ENCODE data around the gene FOSL1. TPM values are rescaled to one million over a fixed set of nuclear protein-coding genes. Genes with fewer than 3 reads are reported as not detected.

The FOSL1 gene
- total RNA-seq, 2 experiments from 2014 or later = 0.88 TPM; not detected in 1

GRCh38 chr11:65915821-65916251 is 15.6 kb upstream of the FOSL1 start:
- POLR2A ChIA-PET = interaction anchor here (1.0 kb wide), 1 partner anchor 28 kb away, joined by 6 read pairs; the partner anchor contains the start of gene FIBP
- CTCF ChIA-PET (ENCODE audit: unreplicated experiment) = no interaction called here
- no TSS peak for BruUV-seq (replicated peaks)

GRCh38 chr11:65915101-65915820 is 15.1 kb upstream of the FOSL1 start:
- POLR2A ChIA-PET = interaction anchor here (1.0 kb wide), 1 partner anchor 27 kb away, joined by 6 read pairs; the partner anchor contains the start of gene FIBP
- intact Hi-C loops (cut with micrococcal nuclease; ENCODE audit: unreplicated experiment) = no loop called here

More at GRCh38 chr11:65915821-65916251, 15.6 kb upstream of the FOSL1 start:
- no peak for TF ChIP-seq EZH2phosphoT487 (IDR thresholded peaks at IDR 0.05; ENCODE audit: borderline replicate concordance, low read depth, low read length)
- no peak for TF ChIP-seq CTCF (conservative IDR thresholded peaks at IDR 0.05; ENCODE audit: low read length)
- Histone ChIP-seq H3K4me1 (ENCODE audit: insufficient read depth, low read length, poor library complexity, severe bottlenecking) (peaks cover 21% of the 10 kb centered on the region), H3K9me3 (ENCODE audit: low read length) (no peaks in the 10 kb centered on the region), H3K4me2 (ENCODE audit: low read length) (no peak overlapping the region), H4K20me1 (ENCODE audit: insufficient read depth, low read length) (no peaks in the 10 kb centered on the region), H3K4me3 (ENCODE audit: low read depth, low read length, poor library complexity, severe bottlenecking) (no peak overlapping the region), H3K27ac (ENCODE audit: low read depth, low read length, poor library complexity, severe bottlenecking) (no peak overlapping the region), H3K79me2 (ENCODE audit: insufficient read depth, low read depth, low read length) (peaks cover 11% of the 10 kb centered on the region; the same call in 1 of the 2 replicates), H3K36me3 (ENCODE audit: insufficient read depth, low read length) (no peaks in the 10 kb centered on the region), H2AFZ (ENCODE audit: low read length) (no peak overlapping the region), H3K9me2 (ENCODE audit: insufficient read depth, low read length) (no peaks in the 10 kb centered on the region)
- intact Hi-C loops (cut with micrococcal nuclease; ENCODE audit: unreplicated experiment) = no loop called here
- DNase-seq (ENCODE audit: low spot score) = no peak

More at GRCh38 chr11:65915101-65915820, 15.1 kb upstream of the FOSL1 start:
- peaks cover 15% of the 10 kb centered on the region for H3K4me1 ChIP-seq (ENCODE audit: insufficient read depth, low read length, poor library complexity, severe bottlenecking)
- no peak overlapping the region for H3K4me3 ChIP-seq (ENCODE audit: low read depth, low read length, poor library complexity, severe bottlenecking)
- no peaks in the 10 kb centered on the region for H3K9me2 ChIP-seq (ENCODE audit: insufficient read depth, low read length)
- CTCF ChIA-PET (ENCODE audit: unreplicated experiment) = no interaction called here
- no peaks in the 10 kb centered on the region for H4K20me1 ChIP-seq (ENCODE audit: insufficient read depth, low read length)
- no peak for DNase-seq (ENCODE audit: low spot score)
- no peaks in the 10 kb centered on the region for H3K9me3 ChIP-seq (ENCODE audit: low read length)
- no peaks in the 10 kb centered on the region for H3K36me3 ChIP-seq (ENCODE audit: insufficient read depth, low read length)
- TF ChIP-seq CTCF (conservative IDR thresholded peaks at IDR 0.05; ENCODE audit: low read length) (no peak), EZH2phosphoT487 (IDR thresholded peaks at IDR 0.05; ENCODE audit: borderline replicate concordance, low read depth, low read length) (no peak)
- no peak overlapping the region for H3K27ac ChIP-seq (ENCODE audit: low read depth, low read length, poor library complexity, severe bottlenecking)
- no TSS peak for BruUV-seq (replicated peaks)
- no peak overlapping the region for H2AFZ ChIP-seq (ENCODE audit: low read length)
- peaks cover 11% of the 10 kb centered on the region; the same call in 1 of the 2 replicates for H3K79me2 ChIP-seq (ENCODE audit: insufficient read depth, low read depth, low read length)
- no peak overlapping the region for H3K4me2 ChIP-seq (ENCODE audit: low read length)

All from OCI-LY7 (cell line).